OCI-LY3 (cell line): ENCODE data around the gene HORMAD2.

Experiments used
- CTCF ChIP-seq: fragments of 200-600, 300-600 bp; sonication (generic); IDR thresholded peaks from 2 replicates; pipeline ENCODE4 v1.5.1; 2014; ENCODE audit warnings: antibody characterized with exemption, low read length, low read depth
- EZH2phosphoT487 ChIP-seq: fragments of 200-600 bp; shearing (Covaris generic); IDR thresholded peaks from 2 replicates; pipeline ENCODE4 v1.6.1; 2018; ENCODE audit warnings: antibody characterized with exemption, mixed run types, low read depth

- TF ChIP-seq CTCF (no peak), EZH2phosphoT487 (no peak)
Measured at GRCh38 chr22:30158277-30158676, 78.0 kb downstream of the HORMAD2 start.
